ENCODE results near the gene SLC22A16.
"Not testable (repeated sequence)": the region's sequence is repeated elsewhere in the genome, so short reads cannot be mapped to it uniquely, and the experiment has no call there.

SLC22A16 gene

DNA sequence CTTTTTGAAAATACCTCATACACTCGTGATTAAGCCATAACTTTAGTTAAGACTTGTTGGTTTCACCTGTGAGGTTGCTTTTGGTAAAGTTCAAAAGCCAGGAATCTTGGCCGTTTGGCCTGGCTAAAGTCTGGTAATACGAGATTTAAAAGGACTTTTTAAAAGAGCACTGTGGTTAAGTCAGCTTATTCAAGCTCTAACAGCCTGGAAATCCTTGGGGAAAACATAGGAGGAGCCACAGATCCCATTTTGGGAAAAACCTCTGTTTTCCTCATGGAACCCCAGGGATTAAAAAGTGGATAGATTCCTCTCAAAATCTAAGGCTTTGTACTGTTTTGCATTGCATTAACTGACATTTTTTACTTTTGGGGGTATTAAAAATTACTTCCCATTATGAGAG is 13.7 kb upstream of the SLC22A16 start:
- no peak for DNase-seq (ENCODE audit: low read depth in 2 of 2)

DNA sequence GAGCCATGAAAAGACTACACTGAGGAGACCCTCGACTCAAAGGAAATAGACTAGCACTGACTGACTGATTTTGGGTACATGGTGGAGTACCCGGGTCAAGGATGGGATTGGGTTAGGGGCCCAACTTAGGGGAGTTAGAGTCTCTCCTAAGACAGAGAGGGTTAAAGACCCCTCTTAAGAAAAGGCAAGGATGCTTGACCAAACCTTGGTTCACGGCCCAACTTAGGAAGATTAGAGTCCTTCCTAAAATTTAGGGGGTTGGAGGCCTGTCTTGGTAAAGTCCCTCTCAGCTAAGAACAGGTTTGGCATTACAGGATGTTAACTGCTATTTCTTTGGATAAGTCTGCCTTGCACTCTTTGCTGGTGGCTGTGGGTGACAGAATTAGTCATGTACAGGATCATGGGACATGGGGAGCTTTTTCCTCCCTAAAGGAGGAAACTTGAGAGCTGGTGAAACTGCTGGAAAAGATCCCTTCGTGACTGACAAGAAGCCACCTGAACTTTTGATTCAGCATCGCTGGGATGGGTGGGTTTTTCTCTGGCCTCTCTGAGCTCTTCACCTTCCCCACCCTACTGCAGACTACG is 12.3 kb upstream of the SLC22A16 start:
- DNase-seq (ENCODE audit: low read depth in 2 of 2), result no peak

DNA sequence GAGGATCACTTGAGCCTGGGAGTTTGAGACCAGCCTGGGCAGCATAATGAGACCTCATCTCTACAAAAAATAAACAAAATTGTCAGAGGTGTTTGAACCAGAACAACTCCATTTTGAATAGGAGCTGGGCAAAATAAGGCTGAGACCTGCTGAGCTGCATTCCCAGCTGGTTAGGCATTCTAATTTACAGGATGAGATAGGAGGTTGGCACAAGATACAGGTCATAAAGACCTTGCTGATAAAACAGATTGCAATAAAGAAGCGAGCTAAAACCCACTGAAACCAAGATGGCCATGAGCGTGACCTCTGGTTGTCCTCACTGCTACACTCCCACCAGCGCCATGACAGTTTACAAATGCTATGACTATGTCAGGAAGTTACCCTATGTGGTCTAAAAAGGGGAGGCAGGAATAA is 11.6 kb upstream of the SLC22A16 start:
- not testable (repeated sequence) for DNase-seq (ENCODE audit: low read depth in 2 of 2)

DNA sequence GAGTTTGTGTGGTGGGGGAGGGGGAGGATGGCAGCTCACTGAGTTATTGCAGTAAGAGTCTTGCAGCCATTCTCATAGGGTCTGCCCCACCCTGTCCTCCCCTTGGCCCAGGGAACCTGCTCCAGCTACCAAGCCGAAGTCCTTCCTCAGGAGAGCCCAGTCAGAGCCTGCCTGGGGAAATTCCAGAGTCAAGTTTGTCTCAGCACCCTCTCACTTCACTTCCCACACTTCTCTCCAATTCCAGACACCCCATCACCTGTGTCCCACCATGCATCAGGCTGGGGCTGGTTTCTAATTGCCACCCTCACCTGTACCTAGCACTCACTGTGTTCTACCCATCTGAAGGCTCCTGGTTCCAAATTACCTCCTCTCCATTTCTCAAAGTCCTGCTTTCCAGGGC is 10.3 kb upstream of the SLC22A16 start:
- no peak for DNase-seq (ENCODE audit: low read depth in 2 of 2)

GRCh38 chr6:110485491-110485890 is 9.1 kb upstream of the SLC22A16 start:
- no peak for DNase-seq (ENCODE audit: low read depth in 2 of 2)

DNA sequence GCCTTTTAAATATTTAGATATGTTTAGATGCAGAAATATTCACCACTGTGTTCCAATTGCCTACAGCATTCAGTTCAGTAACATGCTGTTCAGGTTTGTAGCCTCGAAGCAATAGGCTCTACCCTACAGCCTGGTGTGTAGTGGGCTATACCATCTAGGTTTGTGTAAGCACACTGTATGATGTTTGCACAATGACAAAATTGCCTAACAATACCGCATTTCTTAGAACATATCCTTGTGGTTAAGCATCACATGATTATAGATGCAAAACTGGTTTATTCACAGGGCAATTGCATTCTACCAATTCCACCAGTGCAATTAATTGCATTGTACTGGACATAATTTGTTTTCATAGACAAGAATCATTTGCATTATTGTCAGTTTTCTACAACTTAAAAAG is 7.9 kb upstream of the SLC22A16 start:
- DNase-seq (ENCODE audit: low read depth in 2 of 2), result no peak

- DNase-seq (ENCODE audit: low read depth in 2 of 2), result no peak
Measured at GRCh38 chr6:110482774-110483400, 6.5 kb upstream of the SLC22A16 start.

DNA sequence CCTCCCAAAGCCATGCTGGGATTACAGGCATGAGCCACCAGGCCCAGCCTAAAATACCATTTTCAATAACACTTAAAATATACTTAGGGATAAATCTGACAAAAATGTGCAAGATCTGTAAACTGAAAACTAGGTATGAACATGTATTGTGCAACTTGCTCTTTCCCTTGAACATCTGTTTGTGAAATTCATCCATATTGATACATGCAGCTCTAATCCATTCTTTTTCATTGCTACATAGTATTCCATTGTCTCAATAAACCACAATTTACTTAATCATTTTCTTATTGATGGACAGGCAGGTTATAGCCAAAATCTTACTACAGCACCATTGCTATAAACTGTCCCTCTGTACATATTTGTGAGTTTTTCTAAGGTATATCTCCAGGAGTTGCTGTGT is 4.7 kb upstream of the SLC22A16 start:
- DNase-seq (ENCODE audit: low read depth in 2 of 2), result no peak

GRCh38 chr6:110475066-110475653 is 1.3 kb downstream of the SLC22A16 start:
- DNase-seq (ENCODE audit: low read depth in 2 of 2), result no peak

DNA sequence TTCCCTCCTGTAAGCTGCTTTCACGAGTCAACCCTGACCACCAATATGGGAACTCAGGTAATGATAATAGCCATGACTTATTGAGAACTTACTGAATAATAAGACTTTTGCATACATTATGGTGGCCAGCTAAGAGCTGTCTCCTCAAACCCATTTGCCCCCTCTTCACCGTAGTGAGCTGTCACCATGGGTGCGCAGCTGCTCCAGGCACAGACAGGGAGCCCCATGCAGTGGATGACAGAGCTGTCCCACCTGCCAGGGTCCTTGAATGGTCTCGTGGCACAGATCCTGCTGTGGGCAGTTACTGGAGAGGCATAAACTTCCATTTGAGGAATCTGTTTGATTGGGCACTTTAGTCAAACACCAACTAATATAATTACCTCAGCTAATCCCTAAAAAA is 1.9 kb downstream of the SLC22A16 start:
- no peak for DNase-seq (ENCODE audit: low read depth in 2 of 2)

DNA sequence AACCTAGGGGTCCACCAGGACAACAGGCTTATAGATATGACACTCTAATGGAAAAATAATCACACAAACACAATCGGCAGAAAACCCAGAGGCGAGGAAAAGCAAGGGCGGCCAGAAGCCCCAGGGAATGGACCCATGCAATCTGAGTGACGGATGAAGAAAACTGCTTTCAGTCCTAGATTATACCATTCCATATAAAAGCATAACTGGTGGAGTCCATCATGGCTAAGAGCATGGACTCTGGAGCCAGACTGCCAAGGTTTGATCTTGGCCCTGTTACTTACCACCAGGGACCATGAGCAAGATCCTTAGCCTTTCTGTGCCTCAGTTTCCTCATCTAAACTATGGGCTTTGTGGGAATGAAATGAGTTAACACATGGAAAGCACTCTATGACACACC is 3.7 kb downstream of the SLC22A16 start:
- DNase-seq (ENCODE audit: low read depth in 2 of 2), result no peak

GRCh38 chr6:110471726-110472365 is 4.6 kb downstream of the SLC22A16 start:
- no peak for DNase-seq (ENCODE audit: low read depth in 2 of 2)

GRCh38 chr6:110468731-110469130 is 7.7 kb downstream of the SLC22A16 start:
- DNase-seq (ENCODE audit: low read depth in 2 of 2), result no peak

DNA sequence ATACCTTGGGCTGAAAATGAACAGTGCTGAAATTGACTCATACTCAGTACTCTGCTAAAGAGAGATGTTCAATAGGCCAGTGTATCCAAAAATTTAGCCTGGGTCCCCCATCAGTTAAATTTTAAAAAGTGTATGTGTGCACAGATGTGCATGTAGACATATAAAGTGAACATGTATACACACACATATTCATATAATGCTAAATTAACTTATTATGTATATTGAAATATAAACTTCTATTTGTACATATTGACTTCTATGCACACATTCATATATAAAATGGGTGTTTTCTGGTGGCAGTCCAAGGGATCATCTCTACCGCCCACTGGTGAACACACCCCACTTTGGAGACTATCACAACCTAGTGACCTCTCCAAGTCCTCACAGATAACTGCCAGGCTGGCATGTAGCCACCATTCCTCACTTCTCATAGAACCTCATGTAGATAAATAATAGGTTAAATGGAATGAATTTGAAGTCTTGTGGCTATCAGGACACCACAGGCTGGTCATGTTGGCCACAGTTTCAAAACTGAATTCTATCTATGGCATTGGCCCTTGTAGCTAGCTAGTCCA is 8.8 kb downstream of the SLC22A16 start:
- no peak for DNase-seq (ENCODE audit: low read depth in 2 of 2)

GRCh38 chr6:110462884-110463481 is 13.4 kb downstream of the SLC22A16 start:
- no peak for DNase-seq (ENCODE audit: low read depth in 2 of 2)

- DNase-seq (ENCODE audit: low read depth in 2 of 2), result no peak
Measured at GRCh38 chr6:110461376-110461775, 15.0 kb downstream of the SLC22A16 start.

DNA sequence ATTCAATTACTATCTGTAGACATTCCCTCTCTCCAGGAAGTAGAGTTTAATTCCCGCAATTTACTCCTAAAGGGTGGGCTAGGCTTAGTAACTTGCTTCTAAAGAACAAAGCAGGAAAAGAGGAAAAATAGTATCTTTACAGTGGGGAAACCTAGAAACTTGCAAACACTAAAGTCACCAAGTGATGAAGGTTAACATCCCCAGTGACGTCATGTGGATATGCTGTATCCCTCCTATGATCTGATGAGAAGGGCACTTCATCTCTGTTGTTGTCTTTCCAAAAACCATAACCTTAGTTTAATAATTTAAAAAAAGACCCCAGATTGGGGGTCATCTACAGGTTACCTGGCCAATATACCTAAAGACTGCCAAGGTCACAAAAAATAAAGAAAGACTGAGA is 17.3 kb downstream of the SLC22A16 start:
- no peak for DNase-seq (ENCODE audit: low read depth in 2 of 2)

- no peak for DNase-seq (ENCODE audit: low read depth in 2 of 2)
Measured at GRCh38 chr6:110458476-110458875, 17.9 kb downstream of the SLC22A16 start.

DNA sequence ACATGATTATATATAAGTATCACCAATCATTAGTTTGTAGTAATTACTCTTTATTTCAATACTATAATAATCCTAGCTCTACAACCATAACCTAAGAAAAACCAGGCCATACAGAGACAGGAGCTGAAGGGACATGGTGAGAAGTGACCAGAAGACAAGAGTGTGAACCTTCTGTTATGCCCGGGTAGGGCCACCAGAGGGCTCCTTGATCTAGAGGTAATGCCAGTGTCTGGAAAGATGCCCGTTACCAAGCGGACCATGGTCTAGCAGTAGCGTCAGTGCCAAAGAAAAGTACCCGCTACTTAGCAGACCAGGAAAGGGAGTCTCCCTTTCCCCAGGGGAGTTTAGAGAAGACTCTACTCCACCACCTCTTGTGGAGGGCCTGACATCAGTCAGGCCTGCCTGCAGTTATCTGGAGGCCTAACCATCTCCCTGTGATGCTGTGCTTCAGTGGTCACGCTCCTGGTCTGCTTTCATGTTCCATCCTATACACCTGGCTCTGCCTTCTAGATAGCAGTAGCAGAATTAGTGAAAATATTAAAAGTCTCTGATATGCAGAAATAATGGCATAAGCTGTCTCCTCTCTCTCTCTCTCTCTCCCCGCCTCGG is 18.7 kb downstream of the SLC22A16 start:
- not testable (repeated sequence) for DNase-seq (ENCODE audit: low read depth in 2 of 2)

DNA sequence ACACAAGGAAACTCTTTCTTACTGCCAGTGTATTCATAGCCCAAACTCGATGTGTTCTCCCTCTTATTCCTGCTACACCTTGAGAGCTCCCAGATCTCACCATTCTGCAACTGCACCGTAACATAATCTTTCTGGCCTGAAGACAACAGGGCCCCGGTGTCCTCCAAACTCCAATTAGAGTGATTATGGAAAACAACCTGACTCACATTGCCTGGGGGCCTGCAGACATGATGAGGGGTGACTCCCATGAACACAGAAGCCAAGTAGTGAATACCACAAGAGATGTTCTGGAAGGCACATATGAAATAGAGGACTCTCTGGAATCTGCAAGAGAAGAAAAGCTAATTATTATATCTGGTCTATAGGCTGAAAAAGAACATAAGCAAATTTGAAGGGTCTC is 19.7 kb downstream of the SLC22A16 start:
- no peak for DNase-seq (ENCODE audit: low read depth in 2 of 2)

- no peak for DNase-seq (ENCODE audit: low read depth in 2 of 2)
Measured at GRCh38 chr6:110449541-110449895, 26.9 kb downstream of the SLC22A16 start.
